Stomach smooth muscle (tissue), 2 donors: ENCODE measurements around the gene CNTNAP2.

Experiments used
- H3K27ac ChIP-seq: one replicate; pipeline ENCODE4 v1.7.0; 2013; ENCODE audit warnings: mild to moderate bottlenecking, low read length, inconsistent platforms
- H3K27me3 ChIP-seq, 2 donors: one replicate each; pipeline ENCODE4 v1.7.0; 2013; ENCODE audit warnings: low read length in 2 of 2; ENCODE audit not compliant: insufficient read depth in 2 of 2, control insufficient read depth in 1 of 2
- H3K36me3 ChIP-seq, 2 donors: one replicate each; pipeline ENCODE4 v1.7.0; 2013; ENCODE audit warnings: low read length in 2 of 2; ENCODE audit not compliant: control insufficient read depth in 2 of 2, insufficient read depth in 2 of 2
- H3K4me1 ChIP-seq: one replicate; pipeline ENCODE4 v1.7.0; 2013; ENCODE audit warnings: low read length; ENCODE audit not compliant: control insufficient read depth, insufficient read depth
- H3K4me3 ChIP-seq, 2 donors: one replicate each; pipeline ENCODE4 v1.7.0; 2013; ENCODE audit warnings: low read length in 2 of 2
- H3K9ac ChIP-seq, 2 donors: one replicate each; pipeline ENCODE4 v1.7.0; 2013; ENCODE audit warnings: low read length in 2 of 2, mild to moderate bottlenecking in 1 of 2
- H3K9me3 ChIP-seq, 2 donors: one replicate each; pipeline ENCODE4 v1.7.0; 2013; ENCODE audit warnings: low read length in 2 of 2; ENCODE audit not compliant: control insufficient read depth in 2 of 2
- donor health status: healthy.
- donor health status: Pancreatic carcinoma.

Gene CNTNAP2

DNA sequence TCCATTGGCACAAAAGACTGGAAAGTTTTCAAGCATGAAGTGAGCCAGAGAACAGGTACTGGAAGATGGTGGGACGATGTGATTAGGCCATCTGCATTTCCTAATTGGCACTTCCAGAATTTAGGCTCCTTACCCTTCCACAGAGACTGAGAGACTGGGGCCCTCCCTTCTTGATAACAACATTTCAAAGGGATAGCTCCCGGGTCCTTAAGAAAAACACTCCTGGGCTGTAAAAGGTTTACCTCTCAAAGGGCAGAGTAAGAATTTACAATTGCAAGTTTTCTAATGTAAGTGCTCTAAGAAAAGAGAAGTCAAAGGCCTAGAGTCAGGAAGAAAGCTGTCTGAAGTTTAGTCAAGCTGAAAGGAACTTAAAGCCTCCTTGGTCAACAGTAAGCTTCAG, 1914.4 kb downstream of the CNTNAP2 start:
- Histone ChIP-seq H3K27me3 (no peaks in the 10 kb centered on the region), H3K9me3 (no peaks in the 10 kb centered on the region), H3K4me1 (no peaks in the 10 kb centered on the region), H3K4me3 (no peak overlapping the region), H3K9ac (no peak overlapping the region), H3K36me3 (no peaks in the 10 kb centered on the region), H3K27ac (no peak overlapping the region)

DNA sequence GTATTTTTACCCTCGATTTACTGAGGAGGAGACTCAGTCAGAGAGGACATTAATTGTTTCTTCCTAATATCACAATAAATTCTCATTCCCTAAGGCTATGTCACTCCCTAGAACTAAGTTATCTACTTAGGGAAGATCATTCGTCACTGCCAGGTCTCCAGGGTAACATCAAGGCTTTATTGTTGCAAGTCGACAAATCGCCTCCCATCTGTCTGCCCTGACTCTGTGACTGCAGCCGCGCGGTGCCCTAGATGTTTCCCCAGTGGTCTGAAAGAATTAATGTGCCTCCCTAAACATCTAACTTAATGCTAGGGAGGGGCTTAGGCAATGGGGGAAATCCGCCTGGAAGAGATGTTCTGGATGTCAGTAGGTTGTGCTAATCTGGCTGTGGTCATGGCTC, 1915.2 kb downstream of the CNTNAP2 start:
- Histone ChIP-seq H3K4me3 (no peak overlapping the region), H3K27ac (no peak overlapping the region), H3K9ac (no peak overlapping the region), H3K36me3 (no peaks in the 10 kb centered on the region), H3K9me3 (no peaks in the 10 kb centered on the region), H3K4me1 (no peaks in the 10 kb centered on the region), H3K27me3 (no peaks in the 10 kb centered on the region)

DNA sequence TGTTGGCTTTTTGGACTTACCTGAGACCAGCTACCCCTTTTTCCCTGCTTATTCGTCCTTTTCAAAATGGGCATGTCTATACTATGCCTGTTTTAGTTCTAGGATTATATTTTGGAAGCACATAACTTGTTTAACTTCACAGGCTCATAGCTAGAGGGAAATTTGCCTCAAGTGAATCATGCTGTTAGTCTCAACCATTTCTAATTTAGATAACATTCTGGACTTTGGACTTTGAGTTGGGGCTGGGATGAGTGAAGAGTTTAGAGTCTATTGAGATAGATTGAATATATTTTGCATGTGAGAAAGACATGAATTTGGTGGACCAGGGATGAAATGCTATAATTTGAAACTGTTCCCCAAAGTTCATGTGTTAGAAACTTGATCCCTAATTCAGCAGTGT, 1919.3 kb downstream of the CNTNAP2 start:
- no peaks in the 10 kb centered on the region for H3K9me3 ChIP-seq
- no peak overlapping the region for H3K4me3 ChIP-seq
- no peak overlapping the region for H3K27ac ChIP-seq
- no peaks in the 10 kb centered on the region for H3K27me3 ChIP-seq
- H3K4me1 ChIP-seq: no peaks in the 10 kb centered on the region
- no peaks in the 10 kb centered on the region for H3K36me3 ChIP-seq
- no peak overlapping the region for H3K9ac ChIP-seq

DNA sequence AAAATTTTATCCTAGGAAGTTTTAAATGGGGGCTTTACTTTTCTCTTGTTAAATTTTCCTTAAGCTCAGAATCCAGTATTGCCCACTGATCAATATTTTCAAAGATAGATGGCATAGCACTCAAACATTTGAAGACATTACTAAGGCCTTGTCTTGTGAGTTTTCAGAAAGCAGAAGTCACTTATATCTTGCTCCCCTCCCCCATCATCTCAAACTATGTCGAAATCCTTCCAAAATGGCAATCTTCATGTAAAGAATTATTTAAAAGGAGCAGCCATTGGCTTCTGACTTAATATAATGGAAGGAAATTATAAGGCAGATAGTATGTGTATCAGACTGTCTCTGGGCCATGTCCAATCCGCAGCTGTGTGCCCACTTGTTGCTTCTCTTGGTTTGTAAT, 1920.4 kb downstream of the CNTNAP2 start:
- Histone ChIP-seq H3K4me1 (no peaks in the 10 kb centered on the region), H3K27ac (no peak overlapping the region), H3K36me3 (no peaks in the 10 kb centered on the region), H3K9ac (no peak overlapping the region), H3K27me3 (no peaks in the 10 kb centered on the region), H3K4me3 (no peak overlapping the region), H3K9me3 (no peaks in the 10 kb centered on the region)

DNA sequence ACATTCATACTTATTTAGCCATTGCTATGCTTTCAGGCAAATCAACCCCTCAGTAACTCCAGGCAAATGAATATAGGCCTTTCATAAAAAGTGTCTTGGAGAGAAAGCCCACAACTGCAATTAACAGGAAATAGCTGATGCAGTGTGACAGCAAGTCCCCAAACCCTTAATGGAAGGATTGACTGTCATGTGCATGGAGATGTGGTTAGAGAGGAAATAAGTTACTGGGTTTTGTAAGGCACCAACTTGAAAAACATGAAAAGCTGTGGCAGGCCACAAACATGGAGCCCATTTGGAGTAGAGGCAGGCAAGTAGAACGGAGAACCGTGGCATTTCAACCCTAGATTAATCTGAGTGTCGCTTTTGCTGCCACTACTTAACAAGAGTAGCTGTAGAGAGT, 1924.6 kb downstream of the CNTNAP2 start:
- no peaks in the 10 kb centered on the region for H3K27me3 ChIP-seq
- H3K4me3 ChIP-seq: no peak overlapping the region
- H3K9ac ChIP-seq: no peak overlapping the region
- H3K9me3 ChIP-seq: no peaks in the 10 kb centered on the region
- no peaks in the 10 kb centered on the region for H3K36me3 ChIP-seq
- no peak overlapping the region for H3K27ac ChIP-seq
- H3K4me1 ChIP-seq: no peaks in the 10 kb centered on the region

DNA sequence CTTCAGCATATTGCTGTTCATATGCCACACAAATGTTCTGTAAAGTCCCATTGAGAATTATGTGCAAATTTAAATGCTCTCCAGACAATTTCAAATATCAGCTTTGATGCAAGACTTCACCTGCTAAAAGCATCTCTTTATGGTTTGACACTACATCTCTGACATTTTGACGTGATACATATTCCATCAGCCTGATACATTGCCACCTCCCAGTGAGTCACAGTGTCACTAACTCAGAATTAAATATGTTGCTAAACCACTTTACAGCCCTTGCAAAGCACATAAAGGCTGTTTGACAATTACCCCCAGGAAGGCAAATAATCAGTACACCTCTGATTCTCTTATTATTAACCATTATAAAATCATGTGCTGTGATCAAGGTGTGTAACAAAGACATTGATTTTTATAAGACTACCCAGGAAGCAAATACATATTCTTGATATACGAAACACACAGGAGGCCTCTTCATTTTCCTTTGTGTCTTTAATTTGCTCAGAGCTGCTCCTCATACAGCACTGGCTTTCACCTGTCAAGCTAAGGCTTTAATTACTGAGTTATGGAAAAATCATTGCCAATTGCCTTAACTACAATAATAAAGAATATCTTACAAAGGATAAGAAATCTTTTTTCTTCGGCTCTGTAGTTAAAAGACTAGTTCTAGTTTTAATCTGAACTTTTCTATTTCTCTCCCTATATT, 1926.5 kb downstream of the CNTNAP2 start:
- no peak overlapping the region for H3K4me3 ChIP-seq
- H3K9ac ChIP-seq: no peak overlapping the region
- H3K4me1 ChIP-seq: no peaks in the 10 kb centered on the region
- H3K27me3 ChIP-seq: no peaks in the 10 kb centered on the region
- H3K27ac ChIP-seq: no peak overlapping the region
- no peaks in the 10 kb centered on the region for H3K36me3 ChIP-seq
- H3K9me3 ChIP-seq: no peaks in the 10 kb centered on the region

DNA sequence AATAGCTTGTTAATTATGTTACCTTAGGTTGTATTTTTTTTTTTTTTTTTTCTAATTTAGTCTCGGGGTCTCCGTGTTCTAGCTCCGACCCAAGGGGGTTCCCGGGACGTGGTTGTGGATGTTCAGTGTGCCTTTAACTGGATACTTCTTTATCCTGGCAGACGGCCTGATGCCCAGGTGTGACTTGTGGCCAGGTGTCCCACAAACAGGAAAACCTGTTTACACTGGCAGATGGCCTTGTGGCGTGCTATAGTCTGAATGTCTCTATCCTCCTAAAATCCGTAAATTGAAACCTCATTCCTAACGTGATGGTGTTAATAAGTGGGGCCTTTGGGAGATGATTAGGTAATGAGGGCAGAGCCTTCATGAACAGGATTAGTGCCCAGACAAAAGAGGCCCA, 1927.6 kb downstream of the CNTNAP2 start:
- Histone ChIP-seq H3K4me3 (no peak overlapping the region), H3K9me3 (no peaks in the 10 kb centered on the region), H3K9ac (no peak overlapping the region), H3K27me3 (no peaks in the 10 kb centered on the region), H3K27ac (no peak overlapping the region), H3K36me3 (no peaks in the 10 kb centered on the region), H3K4me1 (no peaks in the 10 kb centered on the region)

DNA sequence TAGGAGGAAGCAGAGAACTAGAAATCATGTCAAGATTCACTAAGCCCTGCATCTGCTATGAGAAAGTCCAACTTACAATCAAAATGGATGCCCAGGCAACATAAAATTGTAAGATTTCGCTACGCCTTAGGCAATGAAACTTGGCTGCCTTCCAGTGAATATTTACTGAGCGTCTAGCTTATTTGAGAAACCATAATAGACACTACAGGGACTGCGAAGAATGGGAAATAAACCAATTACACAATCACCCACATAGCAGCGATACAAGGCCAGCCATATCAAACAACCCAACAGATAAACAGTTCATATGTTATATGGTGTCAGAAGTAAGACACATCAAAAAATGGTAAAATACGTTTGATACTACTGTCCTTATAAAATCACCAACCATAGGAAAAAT, 1928.9 kb downstream of the CNTNAP2 start:
- Histone ChIP-seq H3K27ac (no peak overlapping the region), H3K27me3 (no peaks in the 10 kb centered on the region), H3K9me3 (no peaks in the 10 kb centered on the region), H3K4me1 (no peaks in the 10 kb centered on the region), H3K9ac (no peak overlapping the region), H3K4me3 (no peak overlapping the region), H3K36me3 (no peaks in the 10 kb centered on the region)

DNA sequence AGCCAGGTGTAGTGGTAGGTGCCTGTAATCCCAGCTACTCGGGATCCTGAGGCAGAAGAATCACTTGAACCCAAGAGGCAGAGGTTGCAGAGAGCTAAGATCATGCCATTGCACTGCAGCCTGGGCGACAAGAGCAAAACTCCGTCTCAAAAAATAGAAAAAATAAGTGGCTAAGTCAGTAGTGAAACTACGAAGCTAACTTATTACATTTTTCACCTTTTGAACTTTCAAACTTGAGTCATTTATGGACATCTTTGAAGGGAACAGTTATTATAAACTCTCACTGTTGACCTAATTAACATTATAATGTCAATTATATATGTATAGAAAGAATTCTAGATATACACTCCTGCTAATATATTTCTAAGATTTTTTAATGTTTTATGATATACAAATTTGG, 1932.5 kb downstream of the CNTNAP2 start:
- Histone ChIP-seq H3K27me3 (no peaks in the 10 kb centered on the region), H3K4me3 (no peak overlapping the region), H3K4me1 (no peaks in the 10 kb centered on the region), H3K9ac (no peak overlapping the region), H3K36me3 (no peaks in the 10 kb centered on the region), H3K9me3 (no peaks in the 10 kb centered on the region), H3K27ac (no peak overlapping the region)

DNA sequence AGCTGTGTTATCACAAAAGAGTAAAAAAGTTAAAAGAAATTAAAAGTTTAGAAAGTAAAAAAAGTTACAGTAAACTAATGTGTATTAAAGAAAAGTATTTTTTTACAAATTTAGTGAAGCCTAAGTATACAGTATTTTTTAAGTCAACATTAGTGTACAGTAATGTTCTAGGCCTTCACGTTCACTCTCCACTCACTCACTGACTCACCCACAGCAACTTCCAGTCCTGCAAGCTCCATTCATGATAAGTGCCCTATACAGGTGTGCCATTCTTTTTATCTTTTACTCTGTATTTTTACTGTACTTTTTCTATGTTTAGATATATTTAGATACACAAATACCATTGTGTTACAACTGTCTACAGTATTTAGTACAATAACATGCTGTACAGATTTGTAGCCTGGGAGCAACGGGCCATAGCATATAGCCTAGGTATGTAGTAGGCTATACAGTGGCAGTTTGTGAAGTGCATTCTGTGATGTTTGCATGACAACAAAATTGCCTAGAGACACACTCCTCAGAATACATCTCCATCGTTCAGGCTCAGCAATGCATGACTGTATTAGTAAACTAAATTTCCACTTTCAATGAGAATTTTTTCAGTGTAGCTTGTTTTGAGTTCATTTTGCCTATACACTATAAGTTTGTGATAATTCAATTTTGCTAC, 1934.0 kb downstream of the CNTNAP2 start:
- no peak overlapping the region for H3K9ac ChIP-seq
- no peaks in the 10 kb centered on the region for H3K36me3 ChIP-seq
- H3K27ac ChIP-seq: no peak overlapping the region
- no peaks in the 10 kb centered on the region for H3K27me3 ChIP-seq
- H3K4me3 ChIP-seq: no peak overlapping the region
- no peaks in the 10 kb centered on the region for H3K4me1 ChIP-seq
- no peaks in the 10 kb centered on the region for H3K9me3 ChIP-seq

DNA sequence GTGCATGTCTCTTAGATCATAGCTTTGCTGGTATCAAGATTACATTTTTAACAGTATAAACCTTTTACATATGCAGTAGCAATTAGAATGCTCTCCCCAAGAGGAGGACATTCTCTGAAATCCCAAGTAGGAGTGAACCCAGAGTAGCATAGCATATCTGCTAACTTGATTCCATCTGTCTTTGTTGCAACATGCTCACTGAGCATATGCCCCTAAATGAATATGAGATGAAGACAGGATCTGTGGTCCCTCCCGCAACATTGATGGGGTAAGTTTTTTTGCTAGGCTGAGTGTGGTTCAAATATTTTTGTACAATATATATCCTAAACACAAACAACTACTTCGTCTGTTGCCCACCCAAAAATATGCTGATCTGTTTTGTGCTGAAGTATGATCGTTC, 1939.8 kb downstream of the CNTNAP2 start:
- no peaks in the 10 kb centered on the region for H3K9me3 ChIP-seq
- no peaks in the 10 kb centered on the region for H3K36me3 ChIP-seq
- H3K9ac ChIP-seq: no peak overlapping the region
- no peaks in the 10 kb centered on the region for H3K27me3 ChIP-seq
- no peaks in the 10 kb centered on the region for H3K4me1 ChIP-seq
- no peak overlapping the region for H3K27ac ChIP-seq
- no peak overlapping the region for H3K4me3 ChIP-seq
